GM12801 (cell line): Measurements from ENCODE around the gene INTS12.

Source experiments
- CTCF ChIP-seq: IDR thresholded peaks from one replicate; pipeline ENCODE4 v1.5.1; 2011; ENCODE audit warnings: control low read depth; ENCODE audit not compliant: insufficient read length; ENCODE audit errors: extremely low read depth

Gene INTS12

DNA sequence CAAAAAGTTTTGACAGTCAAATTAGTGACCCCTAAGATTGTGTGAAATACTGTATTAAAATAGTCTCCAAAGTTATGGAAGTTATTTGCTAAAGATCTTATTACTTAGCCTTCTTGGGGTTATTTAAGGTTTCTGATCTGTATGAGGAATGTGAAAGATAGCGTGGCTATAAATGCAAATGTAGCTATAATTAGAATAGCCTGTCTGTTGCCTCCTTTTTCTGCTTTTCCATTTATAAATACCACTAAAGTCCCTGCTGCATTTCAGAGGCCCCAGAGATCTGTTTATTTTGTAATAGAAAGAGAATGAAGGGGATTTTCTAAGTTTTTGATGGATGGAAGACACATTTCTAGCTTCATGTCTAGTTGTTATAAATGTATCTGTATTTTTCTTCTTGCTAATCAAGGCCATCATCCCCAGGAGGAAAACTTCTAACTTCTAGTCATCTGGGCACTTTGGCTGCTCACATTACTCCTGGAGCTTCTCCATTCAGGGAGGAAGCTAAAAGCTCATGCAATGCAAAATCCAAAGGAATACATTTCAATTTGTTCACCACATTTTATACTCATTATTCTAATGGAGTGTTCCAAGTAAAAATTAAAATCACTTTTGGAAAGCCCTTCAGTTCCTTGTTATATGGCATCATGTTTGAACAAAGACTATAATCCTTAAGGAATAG lies 73.9 kb downstream of the INTS12 start:
- no peak for TF ChIP-seq CTCF

GRCh38 chr4:105633241-105633640 lies 75.2 kb downstream of the INTS12 start:
- no peak for TF ChIP-seq CTCF
